Activated CD4-positive, alpha-beta T cell treated with anti-CD3 and anti-CD28 coated beads for 36 hours (primary cell): ENCODE results near the gene NR4A2. TPM values are rescaled to one million over a fixed set of nuclear protein-coding genes. Genes with fewer than 3 reads are reported as not detected.

ENCODE experiments used
- ATAC-seq: fragments of 200-7000 bp; cut with Tn5 transposase; one replicate; pipeline ENCODE4 v1.10.0; 2021; ENCODE audit warnings: mild to moderate bottlenecking, moderate library complexity
- CTCF ChIA-PET: fragments of 350-600 bp; sonication (Branson Sonifier 250); formaldehyde crosslinking; loops from one replicate; lab custom pipeline; 2021; ENCODE audit warnings: antibody characterized with exemption; lab: Charles Lee
- POLR2A ChIA-PET: fragments of 350-600 bp; sonication (Branson Sonifier 250); formaldehyde crosslinking; loops from one replicate; lab custom pipeline; 2021; ENCODE audit warnings: antibody characterized with exemption, inconsistent platforms; lab: Charles Lee
- DNase-seq: peaks from one replicate; pipeline ENCODE4 v3.0.0-alpha.2; 2020
- H3K27ac Mint-ChIP-seq: one replicate; pipeline ENCODE4 v1.8.0; 2021; ENCODE audit warnings: mixed read lengths
- H3K27me3 Mint-ChIP-seq: one replicate; pipeline ENCODE4 v1.8.0; 2021; ENCODE audit warnings: mixed read lengths
- H3K36me3 Mint-ChIP-seq: one replicate; pipeline ENCODE4 v1.8.0; 2021; ENCODE audit warnings: low read depth, mixed read lengths
- H3K4me1 Mint-ChIP-seq: one replicate; pipeline ENCODE4 v1.8.0; 2021; ENCODE audit warnings: mixed read lengths
- H3K4me3 Mint-ChIP-seq: one replicate; pipeline ENCODE4 v1.8.0; 2021; ENCODE audit warnings: mild to moderate bottlenecking, moderate library complexity, mixed read lengths
- H3K9me3 Mint-ChIP-seq: one replicate; pipeline ENCODE4 v1.8.0; 2021; ENCODE audit warnings: low read depth, mixed read lengths
- intact Hi-C, 2 experiments: fragments of 100-400 bp; cut with DNase I in 1 of 2; cut with micrococcal nuclease in 1 of 2; formaldehyde crosslinking; loops; one replicate each; pipeline versions ENCODE4 v1.14.2 to v1.15.1; 2022 to 2024; cut with DNase I, micrococcal nuclease
- total RNA-seq, 2 experiments: library from RNA; stranded (reverse); gene quantifications; one replicate each; pipeline ENCODE4 v1.2.3, GENCODE V29; 2021

The NR4A2 gene
- total RNA-seq, 2 experiments from 2014 or later, result 19.1 to 23.0 TPM

DNA sequence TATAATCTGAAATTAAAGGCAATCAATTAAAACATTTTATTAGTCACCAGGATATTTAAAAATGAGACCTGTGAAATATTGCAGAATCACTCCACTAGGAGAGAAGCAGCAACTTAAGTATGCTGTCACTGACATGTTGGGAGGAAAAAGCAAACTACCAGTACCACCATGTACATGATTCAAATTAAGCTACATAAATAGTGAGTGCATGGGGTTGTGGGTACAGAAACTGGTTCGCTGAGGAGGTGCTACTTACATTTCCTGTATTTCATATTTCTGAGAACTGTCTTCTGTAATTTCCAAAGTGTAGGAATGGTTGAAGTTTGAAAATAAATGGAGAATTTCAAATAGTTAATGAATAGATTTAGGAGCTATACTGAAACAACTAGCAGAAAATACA is 7.9 kb upstream of the NR4A2 start:
- Mint-ChIP-seq H3K9me3 (no peaks in the 10 kb centered on the region), H3K36me3 (peaks cover 3% of the 10 kb centered on the region), H3K4me3 (peak overlapping the region; percentile 84), H3K4me1 (peaks cover 53% of the 10 kb centered on the region), H3K27ac (peak overlapping the region; percentile 95), H3K27me3 (no peaks in the 10 kb centered on the region)
- intact Hi-C loops, result loop anchor here in 1 of 2 experiments (2.0 to 10.0 kb wide), 3 partner anchors 96 to 1557 kb away; partner anchors contain the start of genes CYTIP and GPD2
- ChIA-PET CTCF (interaction anchor here (1.2 to 1.6 kb wide), 5 partner anchors 8 to 234 kb away, joined by 3 to 7 read pairs (median 4); partner anchors contain the start of gene NR4A2), POLR2A (interaction anchor here (1.2 to 3.9 kb wide), 2 partner anchors 8 to 60 kb away, joined by 7 to 30 read pairs; partner anchors contain the start of gene NR4A2)
- ATAC-seq, result peak; percentile 21
- DNase-seq, result peak; percentile 34

DNA sequence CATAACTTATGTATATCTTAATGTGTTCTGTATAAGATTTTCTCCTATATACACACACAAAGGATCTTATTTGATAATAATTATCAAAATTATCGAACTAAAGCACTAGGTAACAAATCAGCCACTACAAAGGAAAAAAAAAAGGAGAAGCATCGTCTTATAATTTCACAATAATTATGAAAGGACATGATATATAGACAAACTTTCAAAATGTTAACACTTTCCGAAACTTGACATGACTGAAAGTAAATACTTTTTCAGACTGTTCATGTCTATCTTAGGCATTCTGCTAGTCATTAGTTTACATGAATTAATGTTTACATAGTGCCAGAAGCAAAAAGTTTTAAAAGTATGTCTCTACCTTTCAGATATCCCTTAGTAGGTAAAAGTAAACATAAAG is 7.3 kb upstream of the NR4A2 start:
- ATAC-seq (no peak), DNase-seq (no peak)
- no peaks in the 10 kb centered on the region for H3K27me3 Mint-ChIP-seq
- H3K4me3 Mint-ChIP-seq, result peak overlapping the region; percentile 84
- intact Hi-C loops, result loop anchor here (2.0 to 10.0 kb wide), 8 partner anchors 97 to 1557 kb away; partner anchors contain the start of genes CYTIP (in 2 of the 2), ACVR1C (in 1 of the 2) and GPD2 (in 1 of the 2)
- peak overlapping the region; percentile 95 for H3K27ac Mint-ChIP-seq
- peaks cover 3% of the 10 kb centered on the region for H3K36me3 Mint-ChIP-seq
- no peaks in the 10 kb centered on the region for H3K9me3 Mint-ChIP-seq
- POLR2A ChIA-PET, result interaction anchor here (3.9 kb wide), 1 partner anchor 60 kb away, joined by 30 read pairs; no protein-coding TSS in a partner anchor
- CTCF ChIA-PET, result interaction anchor here (1.4 to 1.6 kb wide), 2 partner anchors 60 to 234 kb away, joined by 3 to 7 read pairs; no protein-coding TSS in a partner anchor
- H3K4me1 Mint-ChIP-seq, result peaks cover 55% of the 10 kb centered on the region

DNA sequence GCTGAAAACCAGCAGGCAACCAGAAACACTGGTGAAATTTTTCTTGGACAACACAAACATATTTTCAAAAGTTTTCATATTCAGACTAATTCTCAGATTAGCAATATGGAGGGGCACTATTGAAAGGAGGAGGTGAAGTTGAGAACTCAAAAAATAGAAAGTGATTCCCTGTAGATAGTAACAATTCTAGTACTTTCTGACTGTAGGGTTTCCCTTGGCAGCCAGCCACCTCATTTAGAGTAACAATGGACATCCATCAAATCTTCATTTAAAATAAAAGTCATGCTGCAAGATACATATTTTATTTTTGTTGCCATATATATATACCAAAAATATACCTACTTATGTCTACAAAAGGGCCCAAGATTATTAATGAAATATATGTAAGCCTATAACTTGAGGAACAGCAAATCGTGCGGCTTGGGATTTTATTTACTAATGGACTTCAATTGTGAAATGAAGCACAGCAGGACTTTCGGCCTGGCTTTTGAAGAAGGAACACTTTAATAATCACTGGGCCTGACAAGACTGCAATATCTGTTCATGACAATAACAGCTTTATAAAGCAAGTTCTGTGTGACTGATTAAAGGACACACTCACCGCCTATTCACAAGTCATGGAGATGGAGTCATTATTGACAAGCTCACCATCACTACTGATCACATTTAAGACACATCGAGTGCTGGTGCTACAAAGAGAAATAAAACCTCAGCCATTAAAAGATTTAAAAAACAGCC is 6.8 kb upstream of the NR4A2 start:
- peak overlapping the region; percentile 84 for H3K4me3 Mint-ChIP-seq
- ATAC-seq (no peak), DNase-seq (peak; percentile 28)
- intact Hi-C loops, result loop anchor here (5.0 to 10.0 kb wide), 6 partner anchors 188 to 1286 kb away; partner anchors contain the start of genes ACVR1C (in 1 of the 2) and CYTIP (in 1 of the 2)
- POLR2A ChIA-PET, result no interaction called here
- CTCF ChIA-PET, result no interaction called here
- no peaks in the 10 kb centered on the region for H3K9me3 Mint-ChIP-seq
- no peaks in the 10 kb centered on the region for H3K27me3 Mint-ChIP-seq
- H3K36me3 Mint-ChIP-seq, result peaks cover 3% of the 10 kb centered on the region
- H3K4me1 Mint-ChIP-seq, result peaks cover 52% of the 10 kb centered on the region
- peak overlapping the region; percentile 95 for H3K27ac Mint-ChIP-seq

DNA sequence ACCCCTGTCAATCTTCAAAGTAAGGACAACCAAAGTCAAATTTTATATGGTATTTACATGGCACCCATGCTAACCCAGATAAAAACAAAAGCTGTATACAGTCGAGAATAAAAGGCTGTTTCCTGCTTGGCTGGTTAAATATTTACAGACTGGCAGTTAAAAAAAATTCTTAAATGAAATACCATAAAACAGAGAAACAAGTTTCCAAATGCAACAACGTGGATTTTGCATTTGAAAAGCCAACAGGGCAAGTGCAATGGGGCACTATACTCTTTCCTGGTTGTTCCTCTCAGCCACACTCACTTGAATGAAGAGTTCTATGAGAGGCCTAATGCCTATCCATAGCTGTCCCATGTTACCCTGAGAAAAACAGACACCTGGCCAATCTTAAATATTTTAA is 6.1 kb upstream of the NR4A2 start:
- ATAC-seq, result no peak
- intact Hi-C loops, result loop anchor here (5.0 to 10.0 kb wide), 6 partner anchors 189 to 1286 kb away; partner anchors contain the start of genes ACVR1C (in 1 of the 2) and CYTIP (in 1 of the 2)
- H3K4me1 Mint-ChIP-seq, result peaks cover 45% of the 10 kb centered on the region
- no peak for DNase-seq
- POLR2A ChIA-PET, result no interaction called here
- H3K4me3 Mint-ChIP-seq, result no peak overlapping the region
- no peaks in the 10 kb centered on the region for H3K27me3 Mint-ChIP-seq
- H3K36me3 Mint-ChIP-seq, result peaks cover 3% of the 10 kb centered on the region
- no peak overlapping the region for H3K27ac Mint-ChIP-seq
- H3K9me3 Mint-ChIP-seq, result no peaks in the 10 kb centered on the region
- CTCF ChIA-PET, result no interaction called here

DNA sequence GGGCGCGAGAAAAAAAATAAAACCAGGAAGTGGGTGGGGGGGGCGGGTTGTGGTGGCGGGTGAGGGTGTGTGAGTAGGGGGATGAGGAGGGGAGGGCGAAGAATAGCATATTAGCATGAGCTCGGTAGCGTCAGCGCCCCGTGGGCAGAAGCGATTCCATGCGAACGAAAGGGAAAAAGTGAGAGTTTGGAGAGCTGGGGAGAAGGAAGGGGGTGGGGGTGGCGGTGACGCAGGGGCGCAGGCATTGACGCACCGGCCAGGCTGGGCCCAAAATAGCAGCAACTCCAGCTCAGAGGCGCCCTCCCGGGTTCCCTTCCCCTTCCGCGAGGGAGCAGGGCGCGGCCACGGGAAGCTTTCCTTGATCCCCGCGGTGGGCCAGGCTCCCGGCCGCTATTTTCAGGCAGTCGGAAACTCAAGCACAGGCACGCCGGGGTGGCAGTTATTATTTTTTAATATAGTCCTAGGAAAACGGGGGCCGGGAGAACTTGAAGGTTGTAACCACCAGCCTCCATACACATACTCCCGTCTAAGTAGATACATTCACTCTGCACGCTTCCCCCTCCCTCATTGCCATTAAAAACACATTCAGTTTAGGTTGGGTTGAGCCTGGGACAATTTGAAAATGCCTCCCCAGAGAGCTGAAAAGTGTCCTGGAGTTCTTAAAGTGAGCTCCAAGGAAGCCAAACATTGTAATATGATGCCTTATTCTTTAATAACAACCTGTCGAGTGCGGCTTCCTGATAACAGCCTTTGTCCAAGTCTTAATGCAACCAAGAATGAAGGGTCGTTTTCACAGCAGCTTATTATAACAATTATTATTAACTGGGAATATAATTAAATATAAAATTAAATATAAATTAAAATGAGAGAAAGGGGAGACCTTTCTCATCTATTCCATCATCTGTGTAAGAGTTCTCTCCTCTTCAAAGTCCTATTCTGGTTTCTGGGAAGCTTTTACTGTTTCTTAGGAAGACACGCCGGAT is 2.3 kb upstream of the NR4A2 start:
- Mint-ChIP-seq H3K9me3 (no peaks in the 10 kb centered on the region), H3K4me1 (peaks cover 51% of the 10 kb centered on the region), H3K27ac (peak overlapping the region; percentile 94), H3K36me3 (peaks cover 16% of the 10 kb centered on the region), H3K4me3 (peak overlapping the region; percentile 85), H3K27me3 (peaks cover 5% of the 10 kb centered on the region)
- ATAC-seq, result peak; percentile 33
- intact Hi-C loops, result loop anchor here (1.0 to 10.0 kb wide), 12 partner anchors 8 to 1563 kb away; partner anchors contain the start of genes ACVR1C (in 1 of the 2), CYTIP (in 1 of the 2) and GALNT5 (in 1 of the 2)
- ChIA-PET POLR2A (interaction anchor here (1.1 to 2.9 kb wide), 7 partner anchors 8 to 1109 kb away, joined by 3 to 35 read pairs (median 5); partner anchors contain the start of genes CYTIP and GPD2), CTCF (interaction anchor here (0.6 to 3.3 kb wide), 21 partner anchors 8 to 1143 kb away, joined by 3 to 34 read pairs (median 4); no protein-coding TSS in a partner anchor)
- peak; percentile 92 for DNase-seq

DNA sequence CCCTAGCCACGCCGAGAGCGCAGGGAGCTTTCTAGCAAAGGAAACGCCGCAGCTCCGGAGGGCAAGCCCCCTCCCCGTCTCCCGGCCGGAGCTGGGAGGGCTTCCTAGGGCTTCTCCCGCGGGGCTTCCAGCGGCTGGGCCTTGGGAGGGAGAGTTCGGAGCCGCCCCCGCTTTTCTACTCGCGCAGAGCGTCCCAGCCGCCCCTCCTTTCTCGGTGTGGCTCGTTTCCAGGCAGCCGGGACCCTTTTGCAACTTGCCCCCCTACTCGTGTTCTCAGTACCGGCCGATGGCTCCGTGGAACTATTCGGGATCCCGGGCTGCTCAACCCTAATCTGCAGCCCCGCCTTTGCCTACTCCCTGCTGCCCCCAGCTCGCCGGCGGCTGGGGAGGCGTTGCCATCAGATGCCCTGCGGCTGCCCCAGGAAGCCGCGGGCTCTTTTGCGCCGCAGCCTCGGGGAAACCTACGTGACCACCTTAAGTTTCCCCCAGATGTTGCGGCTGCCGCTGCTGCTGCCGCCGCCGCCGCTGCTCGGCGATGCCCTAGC is 1.5 kb upstream of the NR4A2 start:
- ChIA-PET CTCF (interaction anchor here (0.7 to 3.3 kb wide), 13 partner anchors 7 to 1143 kb away, joined by 3 to 34 read pairs (median 5); no protein-coding TSS in a partner anchor), POLR2A (interaction anchor here (0.6 to 2.9 kb wide), 7 partner anchors 9 to 1110 kb away, joined by 3 to 35 read pairs (median 5); partner anchors contain the start of genes CYTIP and GPD2)
- Mint-ChIP-seq H3K9me3 (no peaks in the 10 kb centered on the region), H3K27ac (peak overlapping the region; percentile 94), H3K36me3 (peaks cover 23% of the 10 kb centered on the region), H3K4me3 (peak overlapping the region; percentile 85), H3K4me1 (peaks cover 50% of the 10 kb centered on the region), H3K27me3 (peaks cover 8% of the 10 kb centered on the region)
- intact Hi-C loops, result loop anchor here (1.0 to 10.0 kb wide), 10 partner anchors 8 to 1563 kb away; partner anchors contain the start of genes ACVR1C (in 1 of the 2), CYTIP (in 1 of the 2) and GALNT5 (in 1 of the 2)
- ATAC-seq (peak; percentile 16), DNase-seq (peak; percentile 81)

DNA sequence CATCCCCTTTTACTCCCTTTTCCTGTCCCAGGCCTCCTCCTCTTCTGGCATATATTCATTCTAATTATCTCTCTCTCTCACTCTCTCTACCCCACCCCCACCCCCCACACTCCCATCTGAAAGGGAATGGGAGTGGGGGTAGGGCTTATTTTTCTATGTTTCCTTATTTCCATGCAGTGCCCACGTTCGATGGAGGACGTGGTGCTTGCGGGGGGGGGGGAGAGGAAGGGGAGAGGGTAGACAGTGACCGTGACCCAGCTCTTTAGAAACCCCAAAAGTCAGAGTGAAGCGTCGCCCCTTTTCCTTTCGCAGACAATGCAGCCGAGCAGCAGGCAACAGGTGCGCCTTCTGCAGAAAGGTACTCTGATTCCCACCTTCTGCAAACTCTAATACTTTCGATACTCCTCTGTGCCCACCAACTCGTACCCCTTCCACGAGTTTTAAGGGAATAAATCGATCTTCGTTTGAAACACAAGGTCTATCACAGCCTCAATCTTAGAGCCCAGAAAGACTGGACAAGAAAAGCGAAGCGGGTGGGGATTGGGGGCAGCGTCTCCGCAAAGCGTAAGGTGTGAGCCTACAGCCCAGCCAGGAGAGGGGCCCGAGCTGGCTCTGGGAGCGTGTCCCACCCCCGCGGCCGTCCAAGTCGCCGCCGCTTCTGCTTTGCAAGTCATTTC is 891 bp upstream of the NR4A2 start:
- intact Hi-C loops, result loop anchor here (5.0 to 10.0 kb wide), 7 partner anchors 861 to 1564 kb away; partner anchors contain the start of genes ACVR1C (in 1 of the 2), CYTIP (in 1 of the 2) and GALNT5 (in 1 of the 2)
- Mint-ChIP-seq H3K4me1 (peaks cover 49% of the 10 kb centered on the region), H3K27ac (peak overlapping the region; percentile 94), H3K27me3 (peaks cover 8% of the 10 kb centered on the region), H3K36me3 (peaks cover 29% of the 10 kb centered on the region), H3K4me3 (peak overlapping the region; percentile 85), H3K9me3 (no peaks in the 10 kb centered on the region)
- peak; percentile 42 for DNase-seq
- ChIA-PET POLR2A (interaction anchor here (0.6 to 2.9 kb wide), 9 partner anchors 8 to 1110 kb away, joined by 3 to 35 read pairs (median 7); partner anchors contain the start of genes CYTIP and GPD2), CTCF (interaction anchor here (2.2 to 3.3 kb wide), 3 partner anchors 12 to 66 kb away, joined by 9 to 34 read pairs (median 12); no protein-coding TSS in a partner anchor)
- peak; percentile 14 for ATAC-seq

DNA sequence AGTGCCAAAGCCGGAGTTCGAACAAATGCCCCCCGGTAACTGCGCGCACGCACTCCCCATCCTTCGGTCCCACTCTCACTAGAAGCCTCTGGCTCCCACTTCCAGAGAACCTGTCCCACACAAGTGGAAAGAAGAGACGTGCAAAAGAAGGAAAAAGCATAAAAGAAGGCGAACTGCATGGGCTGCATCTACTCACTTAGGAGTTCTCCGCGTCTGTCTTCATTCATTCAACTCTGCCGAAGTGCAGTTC is 312 bp downstream of the NR4A2 start:
- Mint-ChIP-seq H3K36me3 (peaks cover 41% of the 10 kb centered on the region), H3K27ac (peak overlapping the region; percentile 94), H3K27me3 (peaks cover 8% of the 10 kb centered on the region), H3K4me1 (peaks cover 46% of the 10 kb centered on the region), H3K9me3 (no peaks in the 10 kb centered on the region), H3K4me3 (peak overlapping the region; percentile 85)
- CTCF ChIA-PET, result interaction anchor here (0.8 to 1.4 kb wide), 4 partner anchors 9 to 667 kb away, joined by 3 to 4 read pairs (median 3); no protein-coding TSS in a partner anchor
- ATAC-seq (peak; percentile 1), DNase-seq (no peak)
- intact Hi-C loops, result loop anchor here (1.0 to 10.0 kb wide), 10 partner anchors 8 to 1565 kb away; partner anchors contain the start of genes ACVR1C (in 1 of the 2), CYTIP (in 1 of the 2), GALNT5 (in 1 of the 2) and GPD2 (in 1 of the 2)
- POLR2A ChIA-PET, result interaction anchor here (0.6 to 2.0 kb wide), 5 partner anchors 9 to 914 kb away, joined by 3 to 11 read pairs (median 7); no protein-coding TSS in a partner anchor

DNA sequence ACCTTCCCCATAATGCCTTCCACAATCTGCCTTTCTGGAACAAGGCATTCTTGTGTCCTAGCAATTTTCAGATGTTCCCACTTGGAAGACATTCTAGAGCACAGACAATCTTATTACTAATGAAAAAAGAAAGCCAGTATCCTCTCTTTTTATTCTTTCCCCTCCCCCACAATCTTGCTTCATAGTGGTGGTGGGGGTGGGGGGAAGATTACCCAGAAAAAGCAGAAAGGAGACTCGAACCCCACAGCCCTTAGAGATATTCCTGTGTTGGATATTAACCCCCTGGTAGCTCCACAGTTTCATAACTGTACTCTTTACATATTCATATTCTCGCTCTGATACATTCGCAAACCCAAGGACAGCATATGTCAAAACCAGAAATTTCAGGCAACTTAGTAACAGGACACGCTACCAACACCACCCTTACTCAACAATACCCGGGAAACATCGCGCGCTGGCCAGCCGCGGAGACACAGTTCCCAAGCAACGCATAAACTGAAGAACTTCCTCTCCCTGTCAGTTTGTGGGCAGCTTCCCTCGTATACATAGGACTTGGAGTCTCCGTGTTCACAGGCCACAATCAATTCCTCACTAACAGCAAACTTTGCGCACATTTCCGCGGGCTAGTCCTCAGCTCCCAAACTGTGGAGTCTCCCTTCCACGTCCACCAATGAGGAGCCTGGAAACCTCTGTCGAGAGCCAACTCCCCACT is 793 bp downstream of the NR4A2 start:
- peaks cover 8% of the 10 kb centered on the region for H3K27me3 Mint-ChIP-seq
- H3K4me1 Mint-ChIP-seq, result peaks cover 46% of the 10 kb centered on the region
- peaks cover 46% of the 10 kb centered on the region for H3K36me3 Mint-ChIP-seq
- intact Hi-C loops, result loop anchor here (1.0 to 10.0 kb wide), 10 partner anchors 7 to 1566 kb away; partner anchors contain the start of genes ACVR1C (in 1 of the 2), CYTIP (in 1 of the 2), GALNT5 (in 1 of the 2) and GPD2 (in 1 of the 2)
- H3K27ac Mint-ChIP-seq, result peak overlapping the region; percentile 94
- peak; percentile 8 for ATAC-seq
- peak overlapping the region; percentile 85 for H3K4me3 Mint-ChIP-seq
- H3K9me3 Mint-ChIP-seq, result no peaks in the 10 kb centered on the region
- DNase-seq, result peak; percentile 76
- POLR2A ChIA-PET, result interaction anchor here (0.5 to 2.0 kb wide), 4 partner anchors 9 to 68 kb away, joined by 3 to 11 read pairs (median 7); no protein-coding TSS in a partner anchor
- CTCF ChIA-PET, result interaction anchor here (0.6 to 1.4 kb wide), 5 partner anchors 9 to 668 kb away, joined by 3 to 4 read pairs (median 3); no protein-coding TSS in a partner anchor
